KOPT-K1 (cell line): ENCODE measurements around the gene NDUFB10.

Experiments
- H3K27ac ChIP-seq: fragments of 200-600 bp; sonication (generic); 2 replicates; pipeline ENCODE4 v1.5.1; 2016; ENCODE audit warnings: antibody characterized with exemption, mild to moderate bottlenecking, low read depth, low read length; ENCODE audit not compliant: poor library complexity, severe bottlenecking
- H3K36me3 ChIP-seq: fragments of 200-600 bp; sonication (generic); 2 replicates; pipeline ENCODE4 v1.5.1; 2017; ENCODE audit warnings: antibody characterized with exemption, mild to moderate bottlenecking, low read length, moderate library complexity; ENCODE audit not compliant: insufficient read depth
- H3K9me3 ChIP-seq: fragments of 200-600 bp; sonication (generic); 2 replicates; pipeline ENCODE4 v1.5.1; 2017; ENCODE audit warnings: antibody characterized with exemption, low read length, mild to moderate bottlenecking; ENCODE audit not compliant: insufficient read depth, poor library complexity, severe bottlenecking

The NDUFB10 gene

DNA sequence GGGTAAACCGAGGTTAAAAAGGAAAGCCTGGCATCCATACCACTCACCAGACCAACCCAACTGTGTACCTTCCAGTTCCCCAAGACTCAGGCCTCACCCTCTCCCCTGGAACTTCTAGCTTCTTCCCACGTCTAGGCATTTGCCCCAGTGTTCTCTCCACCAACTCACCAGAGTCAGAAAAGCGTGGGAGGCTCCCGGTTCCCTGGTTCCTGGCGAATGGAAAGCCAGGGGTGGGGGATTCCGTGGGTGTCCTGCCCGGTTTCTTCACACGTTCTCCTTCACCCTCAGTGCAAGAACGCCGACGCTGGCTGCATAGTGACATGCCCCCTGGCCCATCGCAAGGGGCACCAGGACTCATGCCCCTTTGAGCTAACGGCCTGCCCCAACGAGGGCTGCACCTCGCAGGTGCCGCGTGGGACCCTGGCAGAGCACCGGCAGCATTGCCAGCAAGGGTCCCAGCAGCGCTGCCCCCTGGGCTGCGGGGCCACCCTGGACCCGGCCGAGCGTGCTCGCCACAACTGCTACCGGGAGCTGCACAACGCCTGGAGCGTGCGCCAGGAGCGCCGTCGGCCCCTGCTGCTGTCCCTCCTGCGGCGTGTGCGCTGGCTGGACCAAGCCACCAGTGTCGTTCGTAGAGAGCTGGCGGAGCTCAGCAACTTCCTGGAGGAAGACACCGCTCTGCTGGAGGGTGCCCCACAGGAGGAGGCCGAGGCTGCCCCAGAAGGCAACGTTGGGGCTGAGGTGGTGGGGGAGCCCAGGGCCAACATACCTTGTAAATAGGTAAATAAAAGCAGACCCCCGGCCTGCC is 9.0 kb downstream of the NDUFB10 start:
- H3K27ac ChIP-seq: no peak overlapping the region

DNA sequence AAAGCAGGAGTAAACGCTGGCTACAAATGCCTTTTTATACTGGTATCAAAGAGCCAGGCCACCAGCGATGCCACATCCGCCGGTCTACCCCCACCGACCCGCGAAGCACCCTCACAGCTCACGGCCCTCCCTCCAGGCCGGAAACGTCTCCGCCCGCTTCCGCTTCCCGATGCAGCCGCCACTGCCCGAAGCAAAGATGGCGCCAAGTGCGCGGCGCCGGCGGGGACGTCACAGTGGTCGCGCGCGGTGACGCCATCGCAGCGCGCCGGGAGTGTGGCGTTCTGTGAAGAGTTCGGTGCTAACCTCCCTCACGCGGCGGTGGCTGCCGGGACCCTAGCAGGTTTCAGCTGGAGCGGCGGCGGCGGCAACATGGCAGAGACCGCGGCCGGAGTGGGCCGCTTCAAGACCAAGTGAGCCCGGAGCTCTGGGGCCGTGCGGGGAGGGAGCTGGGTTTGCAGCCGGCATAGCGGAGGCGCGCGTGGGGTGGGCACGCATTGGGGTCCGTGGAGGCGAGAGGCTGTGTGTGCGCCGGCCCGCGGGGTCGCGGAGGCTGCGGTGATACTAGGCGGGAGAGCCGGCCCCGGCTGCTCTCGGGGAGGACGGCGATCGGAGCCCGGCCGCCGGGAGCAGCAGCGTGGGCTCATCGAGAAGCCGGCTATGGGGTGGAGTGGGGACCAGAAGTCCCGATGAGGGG is 12.6 kb downstream of the NDUFB10 start, which contains the start of gene TBL3:
TBL3 (plus strand) TSS at position 258 of the 694 bp plus-strand sequence; CDS start at position 370, 112 bp downstream.
- Histone ChIP-seq H3K9me3 (no peaks in the 10 kb centered on the region), H3K36me3 (peaks cover 29% of the 10 kb centered on the region), H3K27ac (peak within 1 kb of the TSS; percentile 77)

More for the DNA sequence above, 9.0 kb downstream of the NDUFB10 start:
- Histone ChIP-seq H3K36me3 (peaks cover 8% of the 10 kb centered on the region), H3K9me3 (no peaks in the 10 kb centered on the region)

- Histone ChIP-seq H3K27ac (peak overlapping the region; percentile 77), H3K9me3 (no peaks in the 10 kb centered on the region), H3K36me3 (peaks cover 34% of the 10 kb centered on the region)
These were observed 13.1 kb downstream of the NDUFB10 start for GRCh38 chr16:1972490-1972877.

DNA sequence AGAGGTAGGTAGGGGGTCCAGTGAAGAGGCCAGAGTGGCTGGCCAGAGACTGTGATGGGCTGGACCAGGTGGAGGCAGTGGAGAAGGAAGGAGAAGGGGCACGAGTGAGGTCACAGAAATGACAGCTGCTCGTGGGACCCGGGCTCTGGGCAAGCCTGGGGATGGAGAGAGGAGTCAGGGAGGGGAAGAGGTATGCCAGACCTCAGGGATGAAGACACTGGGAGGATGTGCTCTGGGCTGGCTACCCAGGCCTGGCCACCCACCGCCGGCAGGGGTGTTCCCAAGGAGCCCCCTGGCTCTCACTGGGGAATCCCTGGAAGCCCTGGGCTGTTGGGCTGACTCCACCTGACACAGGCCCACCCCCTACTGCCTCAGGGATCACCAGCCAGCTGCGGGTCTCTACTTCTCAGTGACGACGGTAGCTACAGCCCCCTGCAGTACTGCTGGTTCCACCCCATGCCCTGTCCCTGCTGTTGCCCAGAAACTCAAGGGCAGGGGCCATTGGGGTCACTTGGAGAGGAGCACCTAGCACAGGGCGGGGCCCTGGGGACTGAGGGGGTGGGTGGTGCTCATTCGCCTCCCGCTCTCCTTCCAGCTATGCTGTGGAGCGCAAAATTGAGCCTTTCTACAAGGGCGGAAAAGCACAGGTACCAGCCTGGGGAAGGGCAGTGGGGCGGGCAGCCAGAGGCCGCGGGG is 14.3 kb downstream of the NDUFB10 start:
- peaks cover 46% of the 10 kb centered on the region for H3K36me3 ChIP-seq
- H3K27ac ChIP-seq: no peak overlapping the region
- no peaks in the 10 kb centered on the region for H3K9me3 ChIP-seq

DNA sequence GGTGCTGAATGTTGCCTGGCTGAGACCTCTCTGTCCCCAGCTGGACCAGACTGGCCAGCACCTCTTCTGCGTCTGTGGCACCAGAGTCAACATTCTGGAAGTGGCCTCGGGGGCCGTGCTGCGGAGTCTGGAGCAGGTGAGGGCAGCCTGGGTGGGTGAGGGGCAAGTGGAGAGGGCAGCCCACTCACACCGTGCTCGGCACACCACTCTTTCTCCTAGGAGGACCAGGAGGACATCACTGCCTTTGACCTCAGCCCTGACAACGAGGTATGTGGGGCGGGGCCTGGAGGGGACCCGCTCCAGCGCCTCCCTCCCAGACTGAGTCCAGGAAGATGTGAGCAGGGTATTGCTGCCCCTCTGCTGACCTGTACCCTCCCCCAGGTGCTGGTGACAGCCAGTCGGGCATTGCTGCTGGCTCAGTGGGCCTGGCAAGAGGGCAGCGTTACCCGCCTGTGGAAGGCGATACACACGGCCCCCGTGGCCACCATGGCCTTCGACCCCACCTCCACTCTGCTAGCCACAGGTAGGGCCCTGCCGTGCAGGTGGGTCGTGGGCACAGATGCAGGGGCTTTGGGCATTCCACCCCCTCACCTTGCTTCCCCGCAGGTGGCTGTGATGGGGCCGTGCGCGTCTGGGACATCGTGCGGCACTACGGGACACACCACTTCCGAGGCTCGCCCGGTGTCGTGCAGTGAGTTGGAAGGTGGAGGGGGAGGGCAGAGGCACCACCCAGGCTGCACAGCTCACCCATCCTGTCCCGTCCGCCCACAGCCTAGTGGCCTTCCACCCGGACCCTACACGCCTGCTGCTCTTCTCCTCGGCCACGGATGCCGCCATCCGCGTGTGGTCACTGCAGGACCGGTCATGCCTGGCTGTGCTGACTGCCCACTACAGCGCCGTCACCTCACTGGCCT is 15.1 kb downstream of the NDUFB10 start:
- H3K9me3 ChIP-seq: no peaks in the 10 kb centered on the region
- H3K27ac ChIP-seq: no peak overlapping the region
- peaks cover 50% of the 10 kb centered on the region for H3K36me3 ChIP-seq

DNA sequence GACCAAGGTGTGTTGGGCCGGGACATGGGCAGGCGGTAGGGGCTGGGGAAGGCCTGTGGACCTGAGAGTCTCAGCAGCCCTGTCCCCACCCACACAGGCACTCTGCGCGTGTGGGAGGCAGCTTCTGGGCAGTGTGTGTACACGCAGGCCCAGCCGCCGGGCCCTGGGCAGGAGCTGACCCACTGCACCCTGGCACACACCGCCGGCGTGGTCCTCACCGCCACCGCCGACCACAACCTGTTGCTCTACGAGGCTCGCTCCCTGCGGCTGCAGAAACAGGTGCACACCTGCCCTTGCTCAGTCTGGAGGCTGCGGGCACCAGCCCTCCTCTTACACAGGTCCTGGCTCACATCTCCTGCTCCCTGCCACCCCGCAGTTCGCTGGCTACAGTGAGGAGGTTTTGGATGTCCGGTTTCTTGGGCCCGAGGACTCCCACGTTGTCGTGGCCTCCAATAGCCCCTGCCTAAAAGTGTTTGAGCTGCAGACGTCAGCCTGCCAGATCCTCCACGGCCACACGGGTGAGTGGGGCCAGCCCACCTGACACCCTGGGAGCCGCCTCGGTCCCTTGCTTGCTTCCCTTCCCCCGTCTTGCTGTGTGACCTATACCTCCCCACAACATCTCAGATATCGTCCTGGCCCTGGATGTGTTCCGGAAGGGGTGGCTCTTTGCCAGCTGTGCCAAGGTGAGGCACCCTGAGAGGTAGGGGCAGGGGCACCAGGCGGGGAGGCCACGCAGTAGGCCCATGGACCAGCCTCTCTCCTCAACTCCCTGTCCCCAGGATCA is 16.3 kb downstream of the NDUFB10 start:
- no peak overlapping the region for H3K27ac ChIP-seq
- H3K9me3 ChIP-seq: no peaks in the 10 kb centered on the region
- peaks cover 54% of the 10 kb centered on the region for H3K36me3 ChIP-seq

- Histone ChIP-seq H3K9me3 (no peaks in the 10 kb centered on the region), H3K27ac (no peak overlapping the region), H3K36me3 (peaks cover 54% of the 10 kb centered on the region)
These were observed 16.8 kb downstream of the NDUFB10 start for GRCh38 chr16:1976216-1976520.

- Histone ChIP-seq H3K27ac (no peak overlapping the region), H3K36me3 (peaks cover 54% of the 10 kb centered on the region)
These were observed 17.9 kb downstream of the NDUFB10 start for GRCh38 chr16:1976951-1977874.

GRCh38 chr16:1977875-1978268 is 18.5 kb downstream of the NDUFB10 start:
- H3K27ac ChIP-seq: no peak overlapping the region
- H3K9me3 ChIP-seq: no peaks in the 10 kb centered on the region
- H3K36me3 ChIP-seq: peaks cover 54% of the 10 kb centered on the region

More at GRCh38 chr16:1976951-1977874, 17.9 kb downstream of the NDUFB10 start:
- H3K9me3 ChIP-seq: no peaks in the 10 kb centered on the region

- Histone ChIP-seq H3K36me3 (peaks cover 54% of the 10 kb centered on the region), H3K27ac (no peak overlapping the region)
These were observed 19.3 kb downstream of the NDUFB10 start for GRCh38 chr16:1978476-1979120.

DNA sequence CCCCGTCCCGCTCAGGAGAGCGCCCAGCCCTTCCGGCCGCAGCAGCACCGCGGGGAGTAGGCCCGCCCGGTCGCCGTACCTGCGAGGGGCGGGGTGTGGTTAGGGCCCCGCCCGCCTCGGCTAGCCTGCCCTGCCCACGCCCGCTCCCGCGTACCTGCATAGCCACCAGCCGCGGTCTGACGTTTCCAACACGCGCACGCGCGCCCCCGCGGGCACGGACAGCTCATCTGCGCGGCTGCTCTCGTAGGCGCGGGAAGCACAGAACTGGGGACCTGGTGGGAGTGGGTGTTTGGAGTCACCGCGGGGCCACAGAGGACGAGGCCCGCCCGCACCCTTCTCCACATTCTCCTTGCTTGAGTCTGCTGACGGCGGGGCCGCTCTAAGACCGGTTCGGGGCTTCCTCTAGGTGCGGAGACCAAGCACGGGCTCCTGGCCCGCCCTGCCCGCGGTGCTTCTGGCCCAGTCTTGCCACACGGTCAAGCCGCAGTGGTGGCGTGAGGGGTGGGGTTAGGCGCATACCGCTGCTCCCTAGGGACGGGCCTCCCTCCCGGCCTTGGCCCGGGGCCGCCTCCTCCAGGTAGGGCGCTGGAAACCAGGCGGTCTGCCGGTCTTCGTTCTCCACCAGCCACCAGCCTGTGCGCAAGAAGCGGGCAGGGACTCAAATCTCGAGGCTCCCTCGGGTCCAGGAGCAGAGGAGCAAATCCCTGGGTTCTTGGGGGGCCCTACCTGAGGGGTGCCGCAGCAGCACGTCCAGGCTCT is 20.1 kb downstream of the NDUFB10 start:
- Histone ChIP-seq H3K9me3 (no peaks in the 10 kb centered on the region), H3K36me3 (peaks cover 50% of the 10 kb centered on the region), H3K27ac (no peak overlapping the region)

More at GRCh38 chr16:1978476-1979120, 19.3 kb downstream of the NDUFB10 start:
- H3K9me3 ChIP-seq: no peaks in the 10 kb centered on the region

GRCh38 chr16:1980030-1980769 is 20.9 kb downstream of the NDUFB10 start:
- Histone ChIP-seq H3K27ac (no peak overlapping the region), H3K9me3 (no peaks in the 10 kb centered on the region), H3K36me3 (peaks cover 42% of the 10 kb centered on the region)
